HEK293T (cell line): ENCODE data around the gene SLC39A3.

Experiments used
- NFRKB ChIP-seq: fragments of 450-650 bp; IDR thresholded peaks from 2 replicates; pipeline ENCODE4 v1.6.1; 2016; ENCODE audit warnings: mild to moderate bottlenecking, moderate library complexity
- TARDBP ChIP-seq: fragments of 450-650 bp; IDR thresholded peaks from 2 replicates; pipeline ENCODE4 v1.6.1; 2016

GRCh38 chr19:2716275-2716650 is 23.6 kb downstream of the SLC39A3 start:
- TF ChIP-seq TARDBP (no peak), NFRKB (no peak)
